Stimulated activated CD4-positive, alpha-beta T cell treated with anti-CD3 and anti-CD28 coated beads, Interleukin-4, amount 100 ng/mL, for 48 hours (primary cell): ENCODE results near the gene CLEC6A.
"Not testable (repeated sequence)": the region's sequence is repeated elsewhere in the genome, so short reads cannot be mapped to it uniquely, and the experiment has no call there.

ENCODE experiments used
- DNase-seq, 2 donors: peaks; one replicate each; pipeline ENCODE4 v3.0.0-alpha.2; 2020; ENCODE audit warnings: low read depth in 2 of 2

Gene CLEC6A

DNA sequence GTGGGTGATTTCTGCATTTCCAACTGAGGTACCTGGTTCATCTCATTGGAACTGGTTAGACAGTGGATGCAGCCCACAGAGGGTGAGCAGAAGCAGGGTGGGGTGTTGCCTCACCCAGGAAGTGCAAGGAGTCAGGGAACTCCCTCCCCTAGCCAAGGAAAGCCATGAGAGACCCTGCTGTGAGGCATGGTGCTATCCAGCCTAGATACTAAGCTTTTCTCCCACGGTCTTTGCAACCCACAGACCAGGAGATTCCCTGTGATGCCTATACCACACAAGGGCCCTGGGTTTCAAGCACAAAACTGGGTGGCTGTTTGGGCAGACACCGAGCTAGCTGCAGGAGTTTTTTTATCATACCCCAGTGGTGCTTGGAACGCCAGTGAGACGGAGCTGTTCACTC lies 39.9 kb downstream of the CLEC6A start:
- not testable (repeated sequence) for DNase-seq

DNA sequence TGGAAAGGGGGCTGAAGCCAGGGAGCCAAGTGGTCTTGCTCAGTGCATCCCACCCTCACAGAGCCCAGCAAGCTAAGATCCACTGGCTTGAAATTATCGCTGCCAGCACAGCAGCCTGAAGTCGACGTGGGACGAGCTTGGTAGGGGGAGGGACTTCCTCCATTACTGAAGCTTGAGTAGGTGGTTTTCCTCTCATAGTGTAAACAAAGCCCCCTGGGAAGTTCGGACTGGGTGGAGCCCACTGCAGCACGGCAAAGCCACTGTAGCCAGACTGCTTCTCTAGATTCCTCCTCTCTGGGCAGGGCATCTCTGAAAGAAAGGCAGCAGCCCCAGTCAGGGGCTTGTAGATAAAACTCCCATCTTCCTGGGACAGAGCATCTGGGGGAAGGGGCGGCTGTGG lies 40.3 kb downstream of the CLEC6A start:
- not testable (repeated sequence) for DNase-seq

DNA sequence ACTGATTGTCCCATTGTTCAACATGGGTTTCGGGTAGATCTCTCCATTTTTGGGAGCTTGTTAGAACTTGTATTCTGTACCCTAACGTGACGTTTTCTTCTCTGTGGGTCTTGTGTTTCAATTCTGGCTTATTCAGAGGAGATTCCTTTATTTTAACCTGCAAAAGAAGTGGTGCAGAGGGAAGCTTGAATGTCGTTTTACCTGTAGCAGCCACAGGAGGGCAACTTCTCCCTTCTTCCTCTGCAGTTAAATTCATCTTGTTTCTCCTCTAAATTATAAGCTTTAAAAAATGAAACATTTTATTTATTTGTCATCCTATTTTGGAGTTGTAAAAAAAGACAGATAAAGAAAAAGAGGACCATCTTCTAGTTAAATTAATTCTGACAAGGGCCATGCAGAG lies 43.9 kb downstream of the CLEC6A start:
- no peak for DNase-seq

DNA sequence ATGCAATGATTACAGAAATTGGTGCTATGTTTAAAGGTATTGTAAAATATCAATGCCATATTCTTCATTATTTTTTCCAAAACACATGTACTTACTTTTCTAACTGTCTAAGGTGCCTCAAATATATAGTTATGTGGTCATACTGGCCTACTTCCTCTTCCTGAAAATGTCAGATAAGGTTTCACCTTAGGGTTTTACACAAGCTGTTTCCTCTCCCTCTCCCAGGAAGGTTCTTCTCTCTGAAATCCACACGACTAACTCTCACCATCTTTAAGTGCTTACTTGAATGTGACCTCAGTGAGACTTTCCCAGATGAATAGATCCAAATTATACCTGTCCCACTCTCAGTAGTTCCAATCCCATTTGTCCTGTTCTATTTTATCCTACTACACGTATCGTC lies 46.0 kb downstream of the CLEC6A start:
- DNase-seq = no peak

DNA sequence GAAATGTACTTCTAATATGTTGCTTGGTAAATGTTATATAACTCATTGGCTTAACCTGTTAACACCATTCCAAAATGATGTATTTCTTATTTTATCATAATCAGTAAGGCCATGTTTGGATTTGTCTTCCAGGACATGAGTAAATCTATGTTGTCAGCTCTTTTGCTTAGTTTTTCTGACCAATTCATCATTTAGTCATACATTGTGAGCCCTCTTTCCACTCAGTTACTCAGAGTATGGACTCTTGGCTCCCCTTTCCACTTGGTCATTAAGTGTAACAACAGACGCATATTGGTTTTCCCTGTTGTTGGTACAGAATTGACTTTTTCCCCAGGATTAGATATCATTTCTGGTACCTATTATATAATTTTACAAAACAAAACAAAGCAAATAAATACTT lies 48.6 kb downstream of the CLEC6A start:
- DNase-seq = no peak

DNA sequence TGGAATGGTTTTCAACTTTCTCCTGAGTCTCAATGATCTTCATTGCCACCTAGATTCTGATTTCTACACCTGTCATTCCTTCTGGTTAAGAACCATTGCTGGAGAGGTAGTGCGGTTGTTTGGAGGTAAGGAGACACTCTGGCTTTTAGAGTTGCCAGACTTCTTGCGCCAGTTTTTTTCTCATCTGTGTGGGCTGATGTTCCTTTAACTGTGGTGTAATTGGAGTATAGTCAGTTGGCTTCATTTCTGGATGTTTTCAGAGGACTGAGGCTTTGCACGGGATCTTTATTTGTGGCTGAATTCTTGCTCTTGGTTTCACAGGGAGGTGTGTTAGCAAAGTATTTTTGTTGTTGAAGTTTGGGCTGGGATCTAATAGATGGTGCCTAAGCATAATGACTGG lies 51.8 kb downstream of the CLEC6A start:
- no peak for DNase-seq

DNA sequence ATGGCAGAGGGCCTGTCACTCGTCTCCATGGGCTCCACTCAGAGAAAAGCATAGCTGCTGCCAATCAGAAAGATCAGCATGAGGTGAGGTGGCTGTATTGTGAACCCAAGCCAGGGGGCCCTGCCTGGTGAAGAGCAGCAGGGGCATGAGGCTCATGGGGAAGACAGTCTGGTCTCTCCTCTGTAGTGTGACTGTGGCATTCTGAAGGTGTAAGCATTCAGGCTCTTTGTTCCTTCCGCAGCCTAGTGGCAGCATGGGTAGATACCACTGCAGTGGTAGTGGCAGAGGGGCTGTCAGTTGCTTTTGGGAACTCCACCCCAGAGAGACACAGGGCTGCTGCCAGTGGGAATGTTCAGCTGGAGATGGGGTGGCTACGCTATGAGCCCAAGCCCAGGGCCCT lies 52.5 kb downstream of the CLEC6A start:
- DNase-seq = no peak

DNA sequence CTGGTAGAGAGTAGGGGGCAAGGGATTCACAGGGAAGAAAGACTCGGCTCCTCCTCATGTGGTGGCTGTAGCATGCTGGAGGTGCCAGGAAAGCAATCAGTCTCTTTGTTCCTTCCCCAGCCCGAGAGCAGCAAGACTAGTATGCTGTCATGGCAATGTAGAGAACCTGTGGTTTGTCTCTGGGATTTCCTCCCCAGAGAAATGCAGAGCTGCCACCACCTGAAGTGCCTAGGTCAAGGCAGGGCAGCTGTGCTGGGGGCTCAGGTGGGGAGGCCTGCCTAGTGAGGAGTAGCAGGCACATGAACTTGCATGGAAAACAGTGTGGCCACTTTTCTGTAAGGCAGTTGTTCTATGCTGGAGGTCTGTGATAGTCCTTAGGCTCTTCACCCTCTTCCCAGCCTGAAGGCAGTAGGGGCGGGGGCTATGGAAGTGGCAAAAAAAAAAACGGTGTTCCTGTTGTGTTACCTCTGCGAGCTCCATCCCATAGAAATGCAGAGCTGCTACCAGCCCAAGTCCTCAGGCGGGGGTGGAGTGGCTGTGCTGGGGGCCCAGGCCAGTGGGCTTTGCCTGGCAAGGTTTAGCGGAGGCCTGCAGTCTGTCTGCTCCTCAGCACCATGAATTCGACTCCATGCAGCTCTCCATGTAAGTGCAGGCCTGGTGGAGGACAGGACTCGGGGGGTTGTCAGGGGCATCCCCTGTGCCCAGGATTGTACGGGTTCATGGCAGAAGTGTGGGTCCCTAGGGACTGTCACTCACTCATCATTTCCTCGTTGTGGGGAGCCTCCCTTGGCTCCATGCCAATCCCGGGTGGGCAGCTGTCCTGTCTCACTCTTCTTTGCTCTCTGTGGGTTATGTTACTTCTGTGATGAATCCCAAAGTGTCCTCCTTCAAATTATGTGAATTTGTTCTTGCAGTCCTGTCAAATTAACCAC lies 53.4 kb downstream of the CLEC6A start:
- no peak for DNase-seq

DNA sequence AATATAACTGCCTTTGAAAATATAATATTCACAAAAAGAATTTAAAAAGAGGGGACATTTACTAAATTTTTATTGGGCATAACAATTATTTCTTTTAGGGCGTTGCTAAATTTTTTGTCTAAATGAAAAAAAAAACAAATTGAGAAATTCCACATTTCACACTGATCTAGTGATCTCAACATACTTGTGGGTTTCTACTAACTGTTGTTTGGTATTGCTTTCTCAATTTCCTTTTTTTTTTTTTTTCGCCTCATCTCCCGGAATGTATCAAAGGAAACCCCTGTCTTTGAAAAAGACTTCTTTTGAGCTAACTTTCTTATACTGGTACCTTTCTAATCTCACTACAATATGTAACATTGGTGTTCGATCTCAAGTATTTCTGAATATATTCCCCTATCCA lies 57.5 kb downstream of the CLEC6A start, which contains the start of gene CLEC4D:
Gene CLEC4D, plus strand, starts transcription at position 248 of the 400 bp plus-strand sequence. CDS start 230 bp downstream, outside the sequence.
- no peak for DNase-seq

DNA sequence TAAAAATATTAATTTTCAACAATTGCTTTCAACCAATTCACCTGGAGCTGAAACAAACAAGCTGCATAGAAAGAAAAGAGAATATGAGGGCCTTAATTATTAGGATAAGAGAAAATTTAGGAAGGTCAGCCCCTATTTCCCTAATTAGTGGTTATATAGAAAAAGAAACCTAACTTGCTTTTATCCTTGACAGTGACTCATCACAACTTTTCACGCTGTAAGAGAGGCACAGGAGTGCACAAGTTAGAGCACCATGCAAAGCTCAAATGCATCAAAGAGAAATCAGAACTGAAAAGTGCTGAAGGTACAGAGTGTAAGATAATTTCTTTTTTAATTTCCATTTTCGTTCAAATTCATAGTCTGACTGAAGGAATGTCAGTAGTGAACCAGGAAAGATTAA lies 62.2 kb downstream of the CLEC6A start:
- DNase-seq = no peak

DNA sequence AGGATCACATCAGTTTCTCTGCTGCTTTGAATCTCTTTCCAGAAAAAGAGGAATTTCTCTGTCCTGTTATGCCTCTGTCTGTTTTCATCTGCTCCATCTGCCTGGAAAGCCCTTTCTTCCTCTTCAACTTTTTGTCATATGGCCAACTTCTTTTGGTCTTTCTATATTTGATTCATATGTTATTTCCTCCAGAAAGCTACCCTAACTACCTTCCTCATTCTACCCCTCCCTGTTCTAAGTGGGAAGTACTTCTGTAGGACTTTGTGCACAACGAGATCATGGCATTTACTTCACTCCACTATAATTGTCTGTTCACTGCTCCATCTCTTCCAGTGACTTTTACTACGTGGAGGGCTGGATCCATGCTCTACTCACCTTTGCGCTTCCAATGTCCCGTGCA lies 63.4 kb downstream of the CLEC6A start:
- DNase-seq = no peak

DNA sequence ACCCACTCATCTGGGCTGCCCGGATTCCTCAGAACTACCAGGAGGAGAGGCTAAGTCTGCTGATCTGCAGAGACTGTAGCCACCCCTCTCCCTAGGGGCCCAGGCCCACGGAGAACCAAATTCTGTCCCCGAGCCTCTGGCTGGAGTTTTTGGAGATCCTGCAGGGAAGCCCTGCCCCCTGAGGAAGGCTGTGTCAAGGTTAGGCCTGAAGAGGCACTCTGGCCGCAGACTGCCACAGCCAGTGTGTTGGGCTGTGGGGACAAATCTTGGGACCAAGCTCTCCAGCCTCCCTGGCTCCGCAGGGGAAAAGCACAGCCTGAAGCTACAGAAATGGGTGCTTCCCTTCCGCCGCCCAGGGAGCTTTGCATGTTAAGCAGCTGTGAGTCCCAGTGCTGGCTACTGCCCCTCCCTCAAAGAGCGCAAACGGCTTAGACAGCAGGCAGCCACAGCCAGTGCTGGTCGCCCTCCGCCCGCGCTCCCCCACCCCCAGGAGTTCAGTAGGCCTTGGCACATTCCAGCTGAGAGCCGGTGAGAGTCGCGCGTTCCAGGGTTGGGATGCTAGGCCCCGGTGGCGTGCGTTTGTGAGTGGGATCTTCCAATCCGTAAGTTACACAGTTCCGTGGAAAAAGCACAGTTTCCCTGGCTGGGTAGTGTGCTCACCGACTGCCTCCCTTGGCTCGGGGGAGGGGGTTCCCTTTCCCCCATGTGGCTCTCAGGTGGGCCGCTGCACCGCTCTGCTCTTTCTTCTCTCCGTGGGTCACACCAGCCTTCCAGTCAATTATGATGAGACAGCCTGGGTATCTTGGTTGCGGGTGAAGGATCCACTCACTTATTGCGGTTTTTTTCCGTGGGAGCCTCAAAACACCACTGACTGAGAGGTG lies 71.7 kb downstream of the CLEC6A start:
- DNase-seq = no peak
